HepG2 (cell line): ENCODE results near the gene SRPRA. TPM values are rescaled to one million over a fixed set of nuclear protein-coding genes. Genes with fewer than 3 reads are reported as not detected.

Experiments
- HMGA1 ChIP-seq: sonication (generic); formaldehyde crosslinking; conservative IDR thresholded peaks from 2 replicates; pipeline ENCODE4 v1.4.0; 2020; ENCODE audit warnings: missing genetic modification reagents
- MBNL3 ChIP-seq: fragments of 250-450 bp; sonication (Bioruptor Pico); conservative IDR thresholded peaks from 2 replicates; pipeline ENCODE4 v1.8.0; 2022; ENCODE audit warnings: mild to moderate bottlenecking, inconsistent platforms
- RARG ChIP-seq: sonication (generic); formaldehyde crosslinking; IDR thresholded peaks from 2 replicates; pipeline ENCODE4 v1.4.0; 2020; ENCODE audit warnings: low read depth, mild to moderate bottlenecking, missing genetic modification reagents
- RXRB ChIP-seq: IDR thresholded peaks from 2 replicates; pipeline ENCODE4 v1.6.1; 2016; ENCODE audit warnings: borderline replicate concordance, missing genetic modification reagents, missing compliant biosample characterization
- TMF1 ChIP-seq: sonication (generic); formaldehyde crosslinking; IDR thresholded peaks from 2 replicates; pipeline ENCODE4 v1.8.1; 2022; ENCODE audit warnings: low read depth, missing genetic modification reagents
- ZNF484 ChIP-seq: sonication (generic); formaldehyde crosslinking; IDR thresholded peaks from 2 replicates; pipeline ENCODE4 v1.5.1; 2020; ENCODE audit warnings: mild to moderate bottlenecking, low read depth, missing genetic modification reagents, borderline replicate concordance
- ZNF558 ChIP-seq: sonication (generic); formaldehyde crosslinking; IDR thresholded peaks from 2 replicates; pipeline ENCODE4 v1.9.0; 2022; ENCODE audit warnings: mild to moderate bottlenecking, missing genetic modification reagents, borderline replicate concordance
- ZNF567 ChIP-seq: sonication (generic); formaldehyde crosslinking; IDR thresholded peaks from 2 replicates; pipeline ENCODE4 v1.8.1; 2023; ENCODE audit warnings: mild to moderate bottlenecking, missing genetic modification reagents, borderline replicate concordance
- ZNF652 ChIP-seq: IDR thresholded peaks from 2 replicates; pipeline ENCODE4 v1.6.1; 2016; ENCODE audit warnings: low read depth, borderline replicate concordance
- ZSCAN12 ChIP-seq: sonication (generic); formaldehyde crosslinking; IDR thresholded peaks from 2 replicates; pipeline ENCODE4 v1.9.0; 2021; ENCODE audit warnings: mild to moderate bottlenecking, missing genetic modification reagents
- polyA plus RNA-seq, 8 experiments: library from polyadenylated mRNA; depleted of rRNA in 3 of 8; stranded (reverse) in 7 of 8; unstranded in 1 of 8; fragments of >200 nt; fragmentation: Illumina TruSeq in 4 of 8; extraction: Trizol in 4 of 8; gene quantifications; 2 replicates each; pipeline versions ENCODE4 v1.2.1 to v1.2.3, GENCODE V29; 2011 to 2016; ENCODE audit warnings: low read depth in 4 of 8, missing spikeins in 1 of 8, mixed read lengths in 1 of 8; ENCODE audit not compliant: insufficient read depth in 1 of 8
- total RNA-seq, 5 experiments: library from RNA; depleted of rRNA; stranded (reverse); fragments of >200 nt; fragmentation: Illumina TruSeq; extraction: Trizol; gene quantifications; 2 replicates each; pipeline ENCODE4 v1.2.3, GENCODE V29; 2016; ENCODE audit warnings: low read depth in 1 of 5
- TF ChIP-seq, protein P1 (sequence below): IDR thresholded peaks from 2 replicates; pipeline ENCODE4 v1.6.1; 2016; ENCODE audit warnings: missing biosample characterization, missing genetic modification reagents, low read depth
- TF ChIP-seq, protein P2 (sequence below): sonication (generic); formaldehyde crosslinking; IDR thresholded peaks from 2 replicates; pipeline ENCODE4 v1.8.0; 2022; ENCODE audit warnings: missing genetic modification reagents, mild to moderate bottlenecking, inconsistent platforms, borderline replicate concordance
- TF ChIP-seq, protein P3 (sequence below): sonication (generic); formaldehyde crosslinking; IDR thresholded peaks from 2 replicates; pipeline ENCODE4 v1.5.0; 2020; ENCODE audit warnings: missing genetic modification reagents, mild to moderate bottlenecking, borderline replicate concordance

The SRPRA gene
- total and polyA plus RNA-seq, 2 of the 13 experiments (the other 11 are each of a cell fraction or from before 2014, with no cell fraction given), result 27.7 to 64.6 TPM

DNA sequence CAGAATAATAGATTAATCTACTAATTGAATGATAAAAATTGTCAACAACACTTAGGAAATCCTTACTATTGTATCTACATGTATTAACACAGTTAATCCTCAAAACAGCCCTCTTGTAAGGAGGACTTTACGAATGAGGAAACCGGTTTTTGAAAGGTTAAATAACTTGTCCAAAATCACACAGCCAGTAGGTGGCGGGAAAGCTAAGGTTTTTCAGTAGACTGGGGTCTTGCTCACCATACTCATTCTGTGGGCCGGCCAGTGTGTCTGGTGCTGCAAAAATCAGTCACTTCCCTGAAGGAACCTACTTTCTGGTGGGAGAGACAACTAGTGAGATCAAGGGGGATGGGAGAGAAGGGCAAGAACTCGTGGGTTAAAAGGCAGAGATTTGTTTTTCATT lies 39.0 kb upstream of the SRPRA start (continued):
- TF ChIP-seq ZNF484 (CRISPR knock-in tag), result no peak
- no peak for TF ChIP-seq ZSCAN12 (CRISPR knock-in tag)
- TF ChIP-seq ZNF558 (CRISPR knock-in tag), result no peak
- TF ChIP-seq, protein P1, sequence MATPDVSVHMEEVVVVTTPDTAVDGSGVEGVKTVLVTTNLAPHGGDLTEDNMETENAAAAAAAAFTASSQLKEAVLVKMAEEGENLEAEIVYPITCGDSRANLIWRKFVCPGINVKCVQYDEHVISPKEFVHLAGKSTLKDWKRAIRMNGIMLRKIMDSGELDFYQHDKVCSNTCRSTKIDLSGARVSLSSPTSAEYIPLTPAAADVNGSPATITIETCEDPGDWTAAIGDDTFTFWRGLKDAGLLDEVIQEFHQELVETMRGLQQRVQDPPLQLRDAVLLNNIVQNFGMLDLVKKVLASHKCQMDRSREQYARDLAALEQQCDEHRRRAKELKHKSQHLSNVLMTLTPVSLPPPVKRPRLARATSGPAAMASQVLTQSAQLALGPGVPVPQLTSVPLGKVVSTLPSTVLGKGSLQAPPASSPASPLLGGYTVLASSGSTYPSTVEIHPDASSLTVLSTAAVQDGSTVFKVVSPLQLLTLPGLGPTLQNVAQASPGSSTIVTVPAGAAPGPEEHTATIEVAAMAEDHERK (CRISPR knock-in tag), result no peak
- TF ChIP-seq RARG, result no peak
- TF ChIP-seq ZNF567, result no peak
- TF ChIP-seq TMF1 (CRISPR knock-in tag), result no peak
- no peak for TF ChIP-seq RXRB (CRISPR knock-in tag)
- TF ChIP-seq, protein P2, sequence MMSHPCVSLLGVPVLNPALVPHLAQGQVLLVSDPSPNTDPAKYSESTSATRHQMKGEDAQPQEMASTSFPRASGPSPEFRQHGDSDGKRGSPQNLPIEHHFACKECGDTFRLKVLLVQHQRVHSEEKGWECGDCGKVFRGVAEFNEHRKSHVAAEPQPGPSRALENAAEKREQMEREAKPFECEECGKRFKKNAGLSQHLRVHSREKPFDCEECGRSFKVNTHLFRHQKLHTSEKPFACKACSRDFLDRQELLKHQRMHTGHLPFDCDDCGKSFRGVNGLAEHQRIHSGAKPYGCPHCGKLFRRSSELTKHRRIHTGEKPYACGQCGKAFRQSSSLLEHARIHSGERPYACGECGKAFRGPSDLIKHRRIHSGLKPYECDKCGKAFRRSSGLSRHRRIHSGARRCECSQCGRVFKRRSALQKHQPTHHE (CRISPR knock-in tag), result no peak
- TF ChIP-seq, protein P3, sequence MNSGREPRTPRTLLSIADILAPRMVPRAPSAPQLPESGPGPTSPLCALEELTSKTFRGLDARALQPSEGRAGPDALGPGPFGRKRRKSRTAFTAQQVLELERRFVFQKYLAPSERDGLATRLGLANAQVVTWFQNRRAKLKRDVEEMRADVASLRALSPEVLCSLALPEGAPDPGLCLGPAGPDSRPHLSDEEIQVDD (CRISPR knock-in tag), result no peak
- peak; percentile 77 for TF ChIP-seq ZNF652 (CRISPR knock-in tag)
- TF ChIP-seq MBNL3 (CRISPR knock-in tag), result no peak
- no peak for TF ChIP-seq HMGA1 (CRISPR knock-in tag)
